ENCODE results near the gene PHEX. TPM values are rescaled to one million over a fixed set of nuclear protein-coding genes. Genes with fewer than 3 reads are reported as not detected.

The PHEX gene
- total and polyA plus RNA-seq, 2 experiments from 2014 or later, result 0.05 to 0.21 TPM

DNA sequence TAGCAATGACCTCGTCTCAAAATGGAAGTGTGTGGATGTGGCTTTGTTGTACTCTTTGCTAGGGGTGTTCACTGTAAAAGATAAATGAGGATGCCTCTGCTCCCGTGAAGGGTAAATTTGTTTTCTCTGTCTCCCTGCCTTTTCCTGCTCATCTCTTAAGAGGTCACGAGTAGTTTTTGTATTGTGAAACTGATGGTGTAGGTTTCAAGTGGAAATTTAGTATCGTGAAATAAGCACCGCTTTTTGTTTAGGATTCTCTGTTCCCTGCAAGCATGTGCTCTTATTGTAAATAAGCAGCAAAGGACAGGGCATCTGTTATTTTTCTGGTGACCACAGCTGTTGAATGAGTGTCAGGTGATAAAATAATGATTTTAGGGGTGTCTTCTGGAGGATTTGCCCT is 104.6 kb downstream of the PHEX start:
- H3K79me2 ChIP-seq (replicated peaks; ENCODE audit: insufficient read depth), result no peaks in the 10 kb centered on the region
- H3K9me2 ChIP-seq (ENCODE audit: insufficient read depth), result no peaks in the 10 kb centered on the region
- H4K20me1 ChIP-seq (replicated peaks; ENCODE audit: insufficient read depth), result no peaks in the 10 kb centered on the region
- no peak overlapping the region for H3K4me2 ChIP-seq
- peak overlapping the region; percentile 80 for H3K27ac Mint-ChIP-seq
- no peak for TF ChIP-seq EZH2 (IDR thresholded peaks at IDR 0.05; ENCODE audit: low read depth, unreplicated experiment)
- TF ChIP-seq NANOG (IDR thresholded peaks at IDR 0.05; ENCODE audit: borderline replicate concordance), result no peak
- TF ChIP-seq ZNF331 (CRISPR knock-in tag; IDR thresholded peaks at IDR 0.05; ENCODE audit: low read depth), result no peak
- no peak for TF ChIP-seq CREB1 (CRISPR knock-in tag; IDR thresholded peaks at IDR 0.05; ENCODE audit: low read depth)
- no peak for TF ChIP-seq JUNB (IDR thresholded peaks at IDR 0.05; ENCODE audit: unreplicated experiment)
- TF ChIP-seq, protein P1, sequence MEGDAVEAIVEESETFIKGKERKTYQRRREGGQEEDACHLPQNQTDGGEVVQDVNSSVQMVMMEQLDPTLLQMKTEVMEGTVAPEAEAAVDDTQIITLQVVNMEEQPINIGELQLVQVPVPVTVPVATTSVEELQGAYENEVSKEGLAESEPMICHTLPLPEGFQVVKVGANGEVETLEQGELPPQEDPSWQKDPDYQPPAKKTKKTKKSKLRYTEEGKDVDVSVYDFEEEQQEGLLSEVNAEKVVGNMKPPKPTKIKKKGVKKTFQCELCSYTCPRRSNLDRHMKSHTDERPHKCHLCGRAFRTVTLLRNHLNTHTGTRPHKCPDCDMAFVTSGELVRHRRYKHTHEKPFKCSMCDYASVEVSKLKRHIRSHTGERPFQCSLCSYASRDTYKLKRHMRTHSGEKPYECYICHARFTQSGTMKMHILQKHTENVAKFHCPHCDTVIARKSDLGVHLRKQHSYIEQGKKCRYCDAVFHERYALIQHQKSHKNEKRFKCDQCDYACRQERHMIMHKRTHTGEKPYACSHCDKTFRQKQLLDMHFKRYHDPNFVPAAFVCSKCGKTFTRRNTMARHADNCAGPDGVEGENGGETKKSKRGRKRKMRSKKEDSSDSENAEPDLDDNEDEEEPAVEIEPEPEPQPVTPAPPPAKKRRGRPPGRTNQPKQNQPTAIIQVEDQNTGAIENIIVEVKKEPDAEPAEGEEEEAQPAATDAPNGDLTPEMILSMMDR (conservative IDR thresholded peaks at IDR 0.05; ENCODE audit: low read depth in 2 of 2), result no peak
- no peak for TF ChIP-seq POLR2AphosphoS5 (IDR thresholded peaks at IDR 0.05; ENCODE audit: low read depth)
- no peak for TF ChIP-seq REST (IDR thresholded peaks at IDR 0.05; ENCODE audit: unreplicated experiment)
- TF ChIP-seq STAT1 (IDR thresholded peaks at IDR 0.05; ENCODE audit: unreplicated experiment), result no peak
- TF ChIP-seq ZNF114 (CRISPR knock-in tag; IDR thresholded peaks at IDR 0.05), result no peak
- TF ChIP-seq, protein P2, sequence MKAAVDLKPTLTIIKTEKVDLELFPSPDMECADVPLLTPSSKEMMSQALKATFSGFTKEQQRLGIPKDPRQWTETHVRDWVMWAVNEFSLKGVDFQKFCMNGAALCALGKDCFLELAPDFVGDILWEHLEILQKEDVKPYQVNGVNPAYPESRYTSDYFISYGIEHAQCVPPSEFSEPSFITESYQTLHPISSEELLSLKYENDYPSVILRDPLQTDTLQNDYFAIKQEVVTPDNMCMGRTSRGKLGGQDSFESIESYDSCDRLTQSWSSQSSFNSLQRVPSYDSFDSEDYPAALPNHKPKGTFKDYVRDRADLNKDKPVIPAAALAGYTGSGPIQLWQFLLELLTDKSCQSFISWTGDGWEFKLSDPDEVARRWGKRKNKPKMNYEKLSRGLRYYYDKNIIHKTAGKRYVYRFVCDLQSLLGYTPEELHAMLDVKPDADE (IDR thresholded peaks at IDR 0.05), result no peak
- TF ChIP-seq, protein P3, sequence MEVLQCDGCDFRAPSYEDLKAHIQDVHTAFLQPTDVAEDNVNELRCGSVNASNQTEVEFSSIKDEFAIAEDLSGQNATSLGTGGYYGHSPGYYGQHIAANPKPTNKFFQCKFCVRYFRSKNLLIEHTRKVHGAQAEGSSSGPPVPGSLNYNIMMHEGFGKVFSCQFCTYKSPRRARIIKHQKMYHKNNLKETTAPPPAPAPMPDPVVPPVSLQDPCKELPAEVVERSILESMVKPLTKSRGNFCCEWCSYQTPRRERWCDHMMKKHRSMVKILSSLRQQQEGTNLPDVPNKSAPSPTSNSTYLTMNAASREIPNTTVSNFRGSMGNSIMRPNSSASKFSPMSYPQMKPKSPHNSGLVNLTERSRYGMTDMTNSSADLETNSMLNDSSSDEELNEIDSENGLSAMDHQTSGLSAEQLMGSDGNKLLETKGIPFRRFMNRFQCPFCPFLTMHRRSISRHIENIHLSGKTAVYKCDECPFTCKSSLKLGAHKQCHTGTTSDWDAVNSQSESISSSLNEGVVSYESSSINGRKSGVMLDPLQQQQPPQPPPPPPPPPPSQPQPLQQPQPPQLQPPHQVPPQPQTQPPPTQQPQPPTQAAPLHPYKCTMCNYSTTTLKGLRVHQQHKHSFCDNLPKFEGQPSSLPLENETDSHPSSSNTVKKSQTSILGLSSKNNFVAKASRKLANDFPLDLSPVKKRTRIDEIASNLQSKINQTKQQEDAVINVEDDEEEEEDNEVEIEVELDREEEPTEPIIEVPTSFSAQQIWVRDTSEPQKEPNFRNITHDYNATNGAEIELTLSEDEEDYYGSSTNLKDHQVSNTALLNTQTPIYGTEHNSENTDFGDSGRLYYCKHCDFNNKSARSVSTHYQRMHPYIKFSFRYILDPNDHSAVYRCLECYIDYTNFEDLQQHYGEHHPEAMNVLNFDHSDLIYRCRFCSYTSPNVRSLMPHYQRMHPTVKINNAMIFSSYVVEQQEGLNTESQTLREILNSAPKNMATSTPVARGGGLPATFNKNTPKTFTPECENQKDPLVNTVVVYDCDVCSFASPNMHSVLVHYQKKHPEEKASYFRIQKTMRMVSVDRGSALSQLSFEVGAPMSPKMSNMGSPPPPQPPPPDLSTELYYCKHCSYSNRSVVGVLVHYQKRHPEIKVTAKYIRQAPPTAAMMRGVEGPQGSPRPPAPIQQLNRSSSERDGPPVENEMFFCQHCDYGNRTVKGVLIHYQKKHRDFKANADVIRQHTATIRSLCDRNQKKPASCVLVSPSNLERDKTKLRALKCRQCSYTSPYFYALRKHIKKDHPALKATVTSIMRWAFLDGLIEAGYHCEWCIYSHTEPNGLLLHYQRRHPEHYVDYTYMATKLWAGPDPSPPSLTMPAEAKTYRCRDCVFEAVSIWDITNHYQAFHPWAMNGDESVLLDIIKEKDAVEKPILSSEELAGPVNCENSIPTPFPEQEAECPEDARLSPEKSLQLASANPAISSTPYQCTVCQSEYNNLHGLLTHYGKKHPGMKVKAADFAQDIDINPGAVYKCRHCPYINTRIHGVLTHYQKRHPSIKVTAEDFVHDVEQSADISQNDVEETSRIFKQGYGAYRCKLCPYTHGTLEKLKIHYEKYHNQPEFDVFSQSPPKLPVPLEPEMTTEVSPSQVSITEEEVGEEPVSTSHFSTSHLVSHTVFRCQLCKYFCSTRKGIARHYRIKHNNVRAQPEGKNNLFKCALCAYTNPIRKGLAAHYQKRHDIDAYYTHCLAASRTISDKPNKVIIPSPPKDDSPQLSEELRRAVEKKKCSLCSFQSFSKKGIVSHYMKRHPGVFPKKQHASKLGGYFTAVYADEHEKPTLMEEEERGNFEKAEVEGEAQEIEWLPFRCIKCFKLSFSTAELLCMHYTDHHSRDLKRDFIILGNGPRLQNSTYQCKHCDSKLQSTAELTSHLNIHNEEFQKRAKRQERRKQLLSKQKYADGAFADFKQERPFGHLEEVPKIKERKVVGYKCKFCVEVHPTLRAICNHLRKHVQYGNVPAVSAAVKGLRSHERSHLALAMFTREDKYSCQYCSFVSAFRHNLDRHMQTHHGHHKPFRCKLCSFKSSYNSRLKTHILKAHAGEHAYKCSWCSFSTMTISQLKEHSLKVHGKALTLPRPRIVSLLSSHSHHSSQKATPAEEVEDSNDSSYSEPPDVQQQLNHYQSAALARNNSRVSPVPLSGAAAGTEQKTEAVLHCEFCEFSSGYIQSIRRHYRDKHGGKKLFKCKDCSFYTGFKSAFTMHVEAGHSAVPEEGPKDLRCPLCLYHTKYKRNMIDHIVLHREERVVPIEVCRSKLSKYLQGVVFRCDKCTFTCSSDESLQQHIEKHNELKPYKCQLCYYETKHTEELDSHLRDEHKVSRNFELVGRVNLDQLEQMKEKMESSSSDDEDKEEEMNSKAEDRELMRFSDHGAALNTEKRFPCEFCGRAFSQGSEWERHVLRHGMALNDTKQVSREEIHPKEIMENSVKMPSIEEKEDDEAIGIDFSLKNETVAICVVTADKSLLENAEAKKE (CRISPR knock-in tag; IDR thresholded peaks at IDR 0.05), result no peak
- TF ChIP-seq EZH2phosphoT487 (IDR thresholded peaks at IDR 0.05; ENCODE audit: unreplicated experiment), result no peak
- H3K27me3 Mint-ChIP-seq (ENCODE audit: insufficient read depth, low read depth, poor library complexity), result peaks cover 2% of the 10 kb centered on the region
- H3K27me3 ChIP-seq (ENCODE audit: insufficient read depth), result no peaks in the 10 kb centered on the region
- no peaks in the 10 kb centered on the region for H3K36me3 ChIP-seq (ENCODE audit: insufficient read depth)
- H3K36me3 Mint-ChIP-seq (ENCODE audit: low read depth), result no peaks in the 10 kb centered on the region
- no peak overlapping the region for H2AFZ ChIP-seq
- no peak overlapping the region for H3K4me3 Mint-ChIP-seq
- DNase-seq (ENCODE audit: low spot score), result no peak
- H3K27ac ChIP-seq (ENCODE audit: low read depth), result no peak overlapping the region
- no peak overlapping the region for H3K4me3 ChIP-seq
- no peaks in the 10 kb centered on the region for H3K9me3 Mint-ChIP-seq
- H3K4me1 ChIP-seq (ENCODE audit: insufficient read depth), result no peaks in the 10 kb centered on the region
- peaks cover 16% of the 10 kb centered on the region for H3K4me1 Mint-ChIP-seq
- no peaks in the 10 kb centered on the region for H3F3A ChIP-seq (replicated peaks; ENCODE audit: low read depth)
- no peak for ATAC-seq
